ENCODE results near the gene GPSM1. TPM values are rescaled to one million over a fixed set of nuclear protein-coding genes. Genes with fewer than 3 reads are reported as not detected.

The GPSM1 gene
- total RNA-seq, 1 donor from 2014 or later = 35.4 TPM

DNA sequence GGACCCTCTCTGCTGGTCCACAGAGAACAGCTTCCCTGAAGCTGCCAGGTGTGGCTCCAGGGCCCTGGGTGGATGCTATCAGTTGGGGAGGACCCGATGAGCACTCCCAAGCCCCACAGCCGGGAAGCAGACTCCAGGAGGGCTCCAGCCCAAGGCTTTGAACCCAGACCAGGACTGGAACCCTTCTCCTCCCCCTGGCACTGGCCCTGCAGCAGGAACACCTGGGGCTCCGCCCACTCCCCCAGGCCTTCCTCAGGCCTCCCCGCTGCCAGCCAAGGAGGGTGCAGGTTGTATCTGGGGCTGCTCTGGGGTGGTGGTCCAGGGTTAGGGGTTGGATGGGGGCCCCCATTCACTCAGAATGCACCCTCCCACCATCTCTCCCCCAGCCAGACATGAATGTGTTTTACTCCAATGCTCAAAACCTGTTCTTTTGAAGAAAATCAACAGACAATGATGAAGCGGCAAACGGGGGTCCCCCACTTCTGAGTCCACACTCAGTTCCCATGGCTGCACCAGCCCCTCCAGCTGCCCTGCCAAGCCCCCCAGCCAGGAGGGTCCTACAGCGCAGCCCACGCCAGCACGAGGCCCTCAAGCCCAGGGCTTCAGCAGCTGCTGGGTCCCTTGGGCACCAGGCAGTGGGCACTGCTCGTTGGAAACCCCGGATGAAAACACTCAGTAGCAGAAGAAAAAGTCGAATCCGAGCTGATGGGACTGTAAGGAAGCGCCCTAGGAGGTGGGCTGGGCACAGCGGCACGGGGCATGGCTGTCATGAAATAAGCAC is 46.6 kb upstream of the GPSM1 start:
- intact Hi-C loops (cut with DNase I) = no loop called here
- H3K27ac ChIP-seq = no peak overlapping the region
- no peaks in the 10 kb centered on the region for H3K27me3 ChIP-seq

DNA sequence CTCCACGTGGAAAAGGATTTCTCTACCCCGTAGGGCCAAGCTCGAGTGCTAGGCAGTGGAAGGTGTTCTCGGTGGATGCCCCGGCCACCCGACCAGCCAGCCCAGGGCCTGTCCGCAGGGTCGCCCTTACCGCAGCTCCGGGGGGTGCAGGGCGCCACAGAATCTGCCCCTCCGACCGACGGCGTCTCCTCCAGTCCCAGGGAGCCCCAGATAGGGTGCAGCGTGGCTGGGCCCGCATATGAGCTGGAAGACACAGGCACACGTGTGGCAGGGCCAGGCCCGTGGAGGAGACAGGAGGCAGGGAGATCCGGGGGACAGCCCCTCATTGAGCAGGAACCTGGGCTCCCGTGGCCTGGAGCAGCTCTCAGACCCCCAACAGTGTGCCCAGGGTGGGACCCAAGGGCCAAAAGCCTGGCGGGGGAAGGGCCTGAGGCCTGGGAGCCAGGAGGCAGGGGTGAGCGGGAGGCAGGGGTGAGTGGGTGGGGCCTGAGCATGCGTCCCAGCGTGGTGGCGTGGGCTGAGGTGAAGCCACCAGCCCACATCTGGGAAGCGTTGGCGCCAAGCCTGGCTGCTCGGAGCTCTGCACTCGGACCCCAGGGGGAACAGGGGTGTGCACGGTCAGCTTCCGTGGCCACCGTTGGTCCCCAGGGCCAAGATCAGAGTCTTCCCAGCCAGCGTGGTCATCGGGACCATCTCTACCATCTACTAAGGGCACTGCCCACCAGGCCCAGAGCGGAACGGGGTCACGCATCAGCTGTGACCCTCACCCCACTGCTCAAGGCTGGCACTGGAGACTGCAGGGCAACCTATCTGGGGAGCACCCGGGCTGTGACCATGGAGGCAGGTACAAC is 45.7 kb upstream of the GPSM1 start:
- no peak for DNase-seq (ENCODE audit: extremely low spot score in 2 of 2)
- no peaks in the 10 kb centered on the region for H3K9me3 ChIP-seq
- no peaks in the 10 kb centered on the region for H3K4me1 ChIP-seq
- H3K27ac ChIP-seq = no peak overlapping the region
- intact Hi-C loops (cut with DNase I) = no loop called here
- no peaks in the 10 kb centered on the region for H3K27me3 ChIP-seq
- H3K4me3 ChIP-seq = no peak overlapping the region
- no peaks in the 10 kb centered on the region for H3K36me3 ChIP-seq
- TF ChIP-seq POLR2AphosphoS5 (IDR thresholded peaks at IDR 0.05; ENCODE audit: insufficient read depth in 1 of 2, low read depth in 1 of 2) (no peak), POLR2A (IDR thresholded peaks at IDR 0.05) (no peak)
- TF ChIP-seq, protein P1, sequence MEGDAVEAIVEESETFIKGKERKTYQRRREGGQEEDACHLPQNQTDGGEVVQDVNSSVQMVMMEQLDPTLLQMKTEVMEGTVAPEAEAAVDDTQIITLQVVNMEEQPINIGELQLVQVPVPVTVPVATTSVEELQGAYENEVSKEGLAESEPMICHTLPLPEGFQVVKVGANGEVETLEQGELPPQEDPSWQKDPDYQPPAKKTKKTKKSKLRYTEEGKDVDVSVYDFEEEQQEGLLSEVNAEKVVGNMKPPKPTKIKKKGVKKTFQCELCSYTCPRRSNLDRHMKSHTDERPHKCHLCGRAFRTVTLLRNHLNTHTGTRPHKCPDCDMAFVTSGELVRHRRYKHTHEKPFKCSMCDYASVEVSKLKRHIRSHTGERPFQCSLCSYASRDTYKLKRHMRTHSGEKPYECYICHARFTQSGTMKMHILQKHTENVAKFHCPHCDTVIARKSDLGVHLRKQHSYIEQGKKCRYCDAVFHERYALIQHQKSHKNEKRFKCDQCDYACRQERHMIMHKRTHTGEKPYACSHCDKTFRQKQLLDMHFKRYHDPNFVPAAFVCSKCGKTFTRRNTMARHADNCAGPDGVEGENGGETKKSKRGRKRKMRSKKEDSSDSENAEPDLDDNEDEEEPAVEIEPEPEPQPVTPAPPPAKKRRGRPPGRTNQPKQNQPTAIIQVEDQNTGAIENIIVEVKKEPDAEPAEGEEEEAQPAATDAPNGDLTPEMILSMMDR (IDR thresholded peaks at IDR 0.05) = no peak

More for the DNA sequence above, 46.6 kb upstream of the GPSM1 start:
- Histone ChIP-seq H3K4me3 (no peak overlapping the region), H3K9me3 (no peaks in the 10 kb centered on the region), H3K4me1 (no peaks in the 10 kb centered on the region), H3K36me3 (no peaks in the 10 kb centered on the region)
- TF ChIP-seq POLR2AphosphoS5 (IDR thresholded peaks at IDR 0.05; ENCODE audit: insufficient read depth in 1 of 2, low read depth in 1 of 2) (no peak), POLR2A (IDR thresholded peaks at IDR 0.05) (no peak)
- TF ChIP-seq, protein P1 (IDR thresholded peaks at IDR 0.05) = no peak
- DNase-seq (ENCODE audit: extremely low spot score in 2 of 2) = no peak

DNA sequence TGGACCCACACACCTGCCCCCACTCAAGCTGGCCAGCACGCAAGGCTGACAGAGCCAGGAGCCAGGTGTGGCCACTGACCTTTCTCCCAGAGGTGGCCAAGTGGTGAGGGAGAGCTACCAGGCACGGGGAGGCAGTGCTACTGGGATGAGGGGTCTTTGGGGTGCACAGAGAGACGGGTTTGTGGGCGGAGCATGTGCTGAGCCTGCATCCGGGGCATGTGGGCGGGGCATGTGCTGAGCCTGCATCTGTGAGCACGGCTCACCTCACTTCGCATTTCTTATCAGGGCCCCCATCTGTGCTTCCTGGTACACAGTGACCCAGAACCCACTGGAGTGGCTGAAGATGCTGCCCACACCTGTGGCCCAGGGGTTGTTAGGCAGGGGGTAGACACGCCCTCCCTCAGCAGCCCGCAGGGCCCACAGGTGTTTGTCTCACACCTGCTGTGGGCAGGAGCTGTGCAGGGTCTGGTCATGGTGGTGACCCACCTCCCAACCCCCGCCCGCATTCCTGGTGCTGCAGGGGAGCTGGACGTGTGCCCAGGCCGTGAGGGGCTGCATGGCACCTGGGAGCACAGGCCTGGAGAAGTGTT is 45.0 kb upstream of the GPSM1 start:
- TF ChIP-seq POLR2A (IDR thresholded peaks at IDR 0.05) (no peak), POLR2AphosphoS5 (IDR thresholded peaks at IDR 0.05; ENCODE audit: insufficient read depth in 1 of 2, low read depth in 1 of 2) (no peak)
- TF ChIP-seq, protein P1 (IDR thresholded peaks at IDR 0.05) = no peak
- no peaks in the 10 kb centered on the region for H3K9me3 ChIP-seq
- no peak overlapping the region for H3K4me3 ChIP-seq
- H3K4me1 ChIP-seq = no peaks in the 10 kb centered on the region
- no peaks in the 10 kb centered on the region for H3K36me3 ChIP-seq
- no peak for DNase-seq (ENCODE audit: extremely low spot score in 2 of 2)
- intact Hi-C loops (cut with DNase I) = no loop called here
- H3K27ac ChIP-seq = no peak overlapping the region
- H3K27me3 ChIP-seq = no peaks in the 10 kb centered on the region

DNA sequence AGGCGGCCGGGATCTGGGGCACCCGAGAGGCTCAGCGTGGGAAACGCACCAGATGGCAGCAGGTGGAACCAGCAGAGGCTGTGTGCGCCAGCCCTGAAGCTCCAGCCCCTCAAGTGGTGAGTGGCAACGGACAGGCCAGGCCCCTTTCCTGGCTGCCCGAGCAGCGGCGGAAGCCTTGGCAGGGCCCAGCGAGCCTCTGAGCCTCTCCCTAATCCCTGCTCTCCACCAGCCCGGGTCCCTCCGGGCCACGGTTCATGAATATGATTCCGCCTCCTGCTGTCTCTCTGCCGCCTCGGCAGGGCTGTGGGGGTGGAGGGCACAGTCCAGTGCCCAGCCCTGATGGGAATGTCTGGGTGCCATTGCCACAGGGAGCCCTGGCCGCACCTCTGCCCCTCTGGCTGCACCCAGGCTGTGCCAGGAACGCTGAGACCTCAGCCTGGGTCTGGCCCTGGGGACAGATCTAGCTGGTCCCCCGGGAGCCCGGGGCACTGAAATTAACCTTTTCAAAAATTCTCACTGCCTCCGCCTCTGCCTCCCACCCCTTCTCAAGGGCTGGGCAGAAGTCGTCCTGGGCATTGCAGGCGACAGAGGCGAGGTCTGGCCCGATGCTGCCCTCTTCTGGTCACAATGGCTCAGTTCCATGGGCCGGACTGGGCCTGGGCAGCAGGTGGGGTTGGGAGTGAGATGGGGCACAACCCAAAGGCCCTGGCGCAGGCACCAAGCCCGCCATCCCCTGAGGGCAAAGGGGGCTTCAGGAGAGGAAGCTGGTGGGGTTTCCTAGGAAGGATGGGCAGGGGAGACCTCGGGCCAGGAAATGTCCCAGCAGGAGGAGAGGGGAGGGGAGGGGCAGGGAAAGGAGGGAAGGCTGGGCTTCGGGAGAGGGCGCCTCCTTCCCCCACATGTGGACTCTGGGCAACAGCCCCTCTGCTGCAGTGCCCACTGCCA is 43.8 kb upstream of the GPSM1 start:
- no peak for DNase-seq (ENCODE audit: extremely low spot score in 2 of 2)
- no peak overlapping the region for H3K27ac ChIP-seq

More for the DNA sequence above, 43.8 kb upstream of the GPSM1 start:
- H3K36me3 ChIP-seq = no peaks in the 10 kb centered on the region
- no peak for TF ChIP-seq POLR2A (IDR thresholded peaks at IDR 0.05)
- no peak for TF ChIP-seq POLR2AphosphoS5 (IDR thresholded peaks at IDR 0.05; ENCODE audit: insufficient read depth in 1 of 2, low read depth in 1 of 2)
- TF ChIP-seq, protein P1 (IDR thresholded peaks at IDR 0.05) = peak; percentile 59 to 83 (median 63)
- H3K4me1 ChIP-seq = no peaks in the 10 kb centered on the region
- no peaks in the 10 kb centered on the region for H3K9me3 ChIP-seq
- H3K4me3 ChIP-seq = peak overlapping the region; percentile 3 to 12
- intact Hi-C loops (cut with DNase I) = no loop called here
- no peaks in the 10 kb centered on the region for H3K27me3 ChIP-seq
